ENCODE measurements around the gene SEPTIN2.

The SEPTIN2 gene

DNA sequence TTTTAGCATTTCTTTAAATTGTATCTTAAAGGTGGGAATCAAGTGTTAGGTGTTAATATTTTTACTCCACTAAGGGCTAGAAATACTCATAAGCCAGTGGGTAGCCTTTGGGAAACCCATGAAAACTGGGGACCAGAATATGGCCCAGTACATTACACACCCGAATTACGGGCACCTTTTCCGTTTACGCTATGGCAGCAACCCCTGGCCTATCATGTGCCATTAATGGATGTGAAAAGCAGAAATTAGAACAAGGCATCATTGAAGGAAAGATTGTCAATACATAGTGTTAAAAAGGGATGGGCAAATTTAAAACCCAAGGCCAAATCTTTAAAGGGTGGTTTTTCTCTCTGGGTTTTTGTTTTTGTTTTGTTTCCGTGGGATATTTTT is 41.1 kb downstream of the SEPTIN2 start:
- TF ChIP-seq ZBTB7A (IDR thresholded peaks at IDR 0.05; ENCODE audit: low read depth), result no peak
- TF ChIP-seq FOXM1 (IDR thresholded peaks at IDR 0.05; ENCODE audit: borderline replicate concordance, low read depth), result no peak
- TF ChIP-seq YY1 (IDR thresholded peaks at IDR 0.05; ENCODE audit: low read depth), result no peak
- no peak for TF ChIP-seq EP300 (IDR thresholded peaks at IDR 0.05; ENCODE audit: borderline replicate concordance)
- TF ChIP-seq USF1 (IDR thresholded peaks at IDR 0.05), result no peak
- TF ChIP-seq CEBPB (IDR thresholded peaks at IDR 0.05), result no peak
- TF ChIP-seq NFIC (IDR thresholded peaks at IDR 0.05), result no peak
- TF ChIP-seq CREB1 (IDR thresholded peaks at IDR 0.05; ENCODE audit: low read depth), result no peak
- TF ChIP-seq, protein P1, sequence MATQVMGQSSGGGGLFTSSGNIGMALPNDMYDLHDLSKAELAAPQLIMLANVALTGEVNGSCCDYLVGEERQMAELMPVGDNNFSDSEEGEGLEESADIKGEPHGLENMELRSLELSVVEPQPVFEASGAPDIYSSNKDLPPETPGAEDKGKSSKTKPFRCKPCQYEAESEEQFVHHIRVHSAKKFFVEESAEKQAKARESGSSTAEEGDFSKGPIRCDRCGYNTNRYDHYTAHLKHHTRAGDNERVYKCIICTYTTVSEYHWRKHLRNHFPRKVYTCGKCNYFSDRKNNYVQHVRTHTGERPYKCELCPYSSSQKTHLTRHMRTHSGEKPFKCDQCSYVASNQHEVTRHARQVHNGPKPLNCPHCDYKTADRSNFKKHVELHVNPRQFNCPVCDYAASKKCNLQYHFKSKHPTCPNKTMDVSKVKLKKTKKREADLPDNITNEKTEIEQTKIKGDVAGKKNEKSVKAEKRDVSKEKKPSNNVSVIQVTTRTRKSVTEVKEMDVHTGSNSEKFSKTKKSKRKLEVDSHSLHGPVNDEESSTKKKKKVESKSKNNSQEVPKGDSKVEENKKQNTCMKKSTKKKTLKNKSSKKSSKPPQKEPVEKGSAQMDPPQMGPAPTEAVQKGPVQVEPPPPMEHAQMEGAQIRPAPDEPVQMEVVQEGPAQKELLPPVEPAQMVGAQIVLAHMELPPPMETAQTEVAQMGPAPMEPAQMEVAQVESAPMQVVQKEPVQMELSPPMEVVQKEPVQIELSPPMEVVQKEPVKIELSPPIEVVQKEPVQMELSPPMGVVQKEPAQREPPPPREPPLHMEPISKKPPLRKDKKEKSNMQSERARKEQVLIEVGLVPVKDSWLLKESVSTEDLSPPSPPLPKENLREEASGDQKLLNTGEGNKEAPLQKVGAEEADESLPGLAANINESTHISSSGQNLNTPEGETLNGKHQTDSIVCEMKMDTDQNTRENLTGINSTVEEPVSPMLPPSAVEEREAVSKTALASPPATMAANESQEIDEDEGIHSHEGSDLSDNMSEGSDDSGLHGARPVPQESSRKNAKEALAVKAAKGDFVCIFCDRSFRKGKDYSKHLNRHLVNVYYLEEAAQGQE (IDR thresholded peaks at IDR 0.05; ENCODE audit: low read depth), result no peak
- no peak for TF ChIP-seq MAX (IDR thresholded peaks at IDR 0.05)
- TF ChIP-seq RAD21 (IDR thresholded peaks at IDR 0.05; ENCODE audit: low read depth), result no peak
- no peak for TF ChIP-seq TAF1 (IDR thresholded peaks at IDR 0.05; ENCODE audit: low read depth)
- no peak for TF ChIP-seq TEAD4 (IDR thresholded peaks at IDR 0.05)

DNA sequence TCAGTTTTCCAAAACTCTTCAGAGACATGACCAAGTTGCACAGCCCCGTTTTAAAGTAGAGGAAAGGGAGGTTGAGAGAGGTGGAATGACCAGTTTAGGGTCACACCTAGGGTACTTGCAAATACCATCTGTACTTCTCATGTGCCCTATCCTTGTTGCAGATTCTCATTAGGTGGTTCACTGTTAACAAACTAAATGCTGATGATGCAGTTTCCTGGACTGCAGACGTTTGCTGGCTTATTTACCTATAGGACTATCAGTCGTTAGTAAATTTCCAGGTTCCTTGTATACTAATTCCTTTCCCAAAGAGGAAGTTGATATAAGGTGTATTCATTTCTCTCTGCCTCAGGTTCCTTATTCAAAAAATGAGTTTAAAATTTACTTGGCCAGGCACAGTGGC is 41.8 kb downstream of the SEPTIN2 start:
- TF ChIP-seq MAX (IDR thresholded peaks at IDR 0.05) (no peak), EGR1 (IDR thresholded peaks at IDR 0.05) (no peak), TCF12 (IDR thresholded peaks at IDR 0.05; ENCODE audit: low read depth) (no peak), NFIC (IDR thresholded peaks at IDR 0.05) (no peak), FOXM1 (IDR thresholded peaks at IDR 0.05; ENCODE audit: borderline replicate concordance, low read depth) (no peak), TAF1 (IDR thresholded peaks at IDR 0.05; ENCODE audit: low read depth) (no peak)
- TF ChIP-seq, protein P1 (IDR thresholded peaks at IDR 0.05; ENCODE audit: low read depth), result no peak

GRCh38 chr2:241358470-241358869 is 42.7 kb downstream of the SEPTIN2 start:
- TF ChIP-seq YY1 (IDR thresholded peaks at IDR 0.05; ENCODE audit: low read depth) (no peak), USF1 (IDR thresholded peaks at IDR 0.05) (no peak), TEAD4 (IDR thresholded peaks at IDR 0.05) (no peak), MAX (IDR thresholded peaks at IDR 0.05) (no peak)

GRCh38 chr2:241359481-241360045 is 43.8 kb downstream of the SEPTIN2 start:
- TF ChIP-seq FOXM1 (IDR thresholded peaks at IDR 0.05; ENCODE audit: borderline replicate concordance, low read depth), result no peak
- no peak for TF ChIP-seq EGR1 (IDR thresholded peaks at IDR 0.05)
- no peak for TF ChIP-seq TCF12 (IDR thresholded peaks at IDR 0.05; ENCODE audit: low read depth)
- no peak for TF ChIP-seq CEBPB (IDR thresholded peaks at IDR 0.05)
- no peak for TF ChIP-seq USF1 (IDR thresholded peaks at IDR 0.05)
- no peak for TF ChIP-seq ZBTB7A (IDR thresholded peaks at IDR 0.05; ENCODE audit: low read depth)
- TF ChIP-seq RAD21 (IDR thresholded peaks at IDR 0.05; ENCODE audit: low read depth), result no peak
- TF ChIP-seq, protein P1 (IDR thresholded peaks at IDR 0.05; ENCODE audit: low read depth), result no peak
- no peak for TF ChIP-seq CREB1 (IDR thresholded peaks at IDR 0.05; ENCODE audit: low read depth)
- no peak for TF ChIP-seq NFIC (IDR thresholded peaks at IDR 0.05)
- TF ChIP-seq EP300 (IDR thresholded peaks at IDR 0.05; ENCODE audit: borderline replicate concordance), result no peak
- no peak for TF ChIP-seq MAX (IDR thresholded peaks at IDR 0.05)
- TF ChIP-seq TAF1 (IDR thresholded peaks at IDR 0.05; ENCODE audit: low read depth), result no peak
- no peak for TF ChIP-seq YY1 (IDR thresholded peaks at IDR 0.05; ENCODE audit: low read depth)
- no peak for TF ChIP-seq TEAD4 (IDR thresholded peaks at IDR 0.05)

Measured in Ishikawa (cell line).